T-helper 9 cell (primary cell): ENCODE data around the gene ZNF12.
"Not testable (repeated sequence)": the region's sequence is repeated elsewhere in the genome, so short reads cannot be mapped to it uniquely, and the experiment has no call there.

ENCODE experiments used
- DNase-seq: peaks from one replicate; pipeline ENCODE4 v3.0.0-alpha.2; 2020
- total RNA-seq, 2 donors: gene quantifications; one replicate each; lab custom pipeline; 2026; lab: John Stamatoyannopoulos, UW

ZNF12 gene
- total RNA-seq = 33.5 to 93.5 reads per million in 2 donors

GRCh38 chr7:6706666-6707407 lies at the start of gene ZNF12:
Gene ZNF12 (minus strand): TSS chr7:6706947. CDS start chr7:6705173, 1,774 bp downstream.
- DNase-seq = peak; percentile 90

GRCh38 chr7:6753964-6754363 lies 47.2 kb upstream of the ZNF12 start, which contains the start of gene RSPH10B2:
Gene RSPH10B2 (plus strand): TSS chr7:6754103. CDS start chr7:6757678, 3,575 bp downstream.
- not testable (repeated sequence) for DNase-seq

- not testable (repeated sequence) for DNase-seq
Observed at GRCh38 chr7:6750173-6750572, 43.4 kb upstream of the ZNF12 start.

- DNase-seq = not testable (repeated sequence)
Observed at GRCh38 chr7:6749335-6749734, 42.6 kb upstream of the ZNF12 start.

DNA sequence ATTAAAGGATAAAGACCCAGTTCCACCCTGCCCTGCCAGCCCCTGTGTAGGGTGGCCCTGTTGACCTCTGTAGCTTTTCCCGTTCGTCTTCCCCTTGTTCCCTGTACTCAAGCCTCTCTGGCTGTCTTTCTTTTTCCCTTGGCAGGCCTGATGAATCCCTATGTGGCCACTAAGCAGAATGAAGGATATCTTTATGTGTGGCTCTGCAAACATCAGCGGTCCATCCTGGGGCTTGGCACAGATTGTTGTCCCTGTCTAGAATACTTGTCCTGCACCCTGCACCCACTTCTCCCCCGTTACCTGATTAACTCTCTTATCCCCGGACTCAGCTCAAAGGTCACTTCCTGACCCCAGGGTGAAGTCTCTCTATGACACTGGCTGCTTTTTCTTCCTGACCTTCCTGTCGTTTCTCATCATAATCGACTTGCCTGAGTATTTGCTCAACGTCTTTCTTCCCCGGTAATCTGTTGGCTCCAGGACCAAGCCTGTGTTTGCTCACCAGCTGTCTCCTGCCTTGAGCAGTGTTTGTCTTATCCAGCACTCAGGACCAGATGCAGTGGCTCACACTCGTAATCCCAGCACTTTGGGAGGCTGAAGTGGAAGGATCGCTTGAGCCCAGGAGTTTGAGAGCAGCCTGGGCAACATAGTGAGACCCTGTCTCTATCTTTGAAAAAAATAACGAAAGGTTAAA lies 37.8 kb upstream of the ZNF12 start:
- DNase-seq = not testable (repeated sequence)

GRCh38 chr7:6738415-6738814 lies 31.7 kb upstream of the ZNF12 start:
- DNase-seq = not testable (repeated sequence)

DNA sequence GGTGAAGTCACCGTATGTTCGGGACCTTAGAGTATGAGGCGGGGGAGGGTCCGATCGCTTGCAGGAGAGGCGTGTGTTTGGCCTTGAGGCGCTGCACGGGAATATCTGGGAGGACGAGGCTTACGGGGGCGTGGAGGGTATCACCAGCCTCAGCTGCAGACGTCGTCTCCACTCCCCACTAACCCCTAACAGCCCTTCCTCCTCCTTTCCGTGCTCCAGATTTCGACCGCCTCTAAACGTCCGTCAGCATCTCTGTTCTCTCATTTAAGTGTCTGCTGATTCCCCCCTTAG lies 23.5 kb upstream of the ZNF12 start:
- DNase-seq = no peak

- DNase-seq = peak; percentile 60
Observed at GRCh38 chr7:6729492-6730342, 23.0 kb upstream of the ZNF12 start.

GRCh38 chr7:6728893-6729491 lies 22.2 kb upstream of the ZNF12 start:
- DNase-seq = not testable (repeated sequence)

GRCh38 chr7:6727663-6728062 lies 20.9 kb upstream of the ZNF12 start:
- DNase-seq = no peak

DNA sequence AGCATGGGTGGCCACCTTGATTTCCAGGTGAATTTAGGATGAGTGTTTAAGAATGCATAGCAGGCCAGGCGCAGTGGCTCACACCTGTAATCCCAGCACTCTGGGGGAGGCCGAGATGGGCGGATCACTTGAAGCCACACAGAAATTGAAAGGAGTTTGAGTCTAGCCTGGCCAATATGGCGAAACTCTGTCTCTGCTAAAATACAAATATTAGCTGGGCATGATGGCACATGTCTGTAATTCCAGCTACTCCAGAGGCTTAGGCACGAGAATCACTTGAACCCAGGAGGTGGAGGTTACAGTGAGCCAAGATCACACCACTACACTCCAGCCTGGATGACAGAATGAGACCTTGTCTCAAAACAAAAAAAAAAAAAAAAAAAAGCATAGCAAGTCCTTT lies 19.6 kb upstream of the ZNF12 start:
- DNase-seq = not testable (repeated sequence)

DNA sequence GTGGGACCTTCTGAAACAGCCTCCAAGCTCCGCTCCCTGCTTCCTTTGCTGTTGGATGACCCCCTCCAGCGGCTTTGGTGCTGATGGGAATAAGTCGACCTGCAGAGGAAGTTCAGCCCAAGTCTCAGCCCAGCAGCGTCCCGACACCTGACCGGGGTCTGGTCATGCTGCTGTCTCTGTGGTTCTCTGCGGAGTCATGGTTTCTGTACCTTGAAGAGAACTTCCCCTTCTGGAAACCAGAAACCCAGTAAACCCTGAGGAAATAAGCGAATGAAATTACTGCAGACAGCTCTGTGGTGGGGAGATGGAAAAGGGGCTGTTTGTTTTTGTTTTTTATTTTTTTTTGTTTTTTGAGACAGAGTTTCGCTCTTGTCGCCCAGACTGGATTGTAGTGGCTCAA lies 18.3 kb upstream of the ZNF12 start:
- DNase-seq = no peak

DNA sequence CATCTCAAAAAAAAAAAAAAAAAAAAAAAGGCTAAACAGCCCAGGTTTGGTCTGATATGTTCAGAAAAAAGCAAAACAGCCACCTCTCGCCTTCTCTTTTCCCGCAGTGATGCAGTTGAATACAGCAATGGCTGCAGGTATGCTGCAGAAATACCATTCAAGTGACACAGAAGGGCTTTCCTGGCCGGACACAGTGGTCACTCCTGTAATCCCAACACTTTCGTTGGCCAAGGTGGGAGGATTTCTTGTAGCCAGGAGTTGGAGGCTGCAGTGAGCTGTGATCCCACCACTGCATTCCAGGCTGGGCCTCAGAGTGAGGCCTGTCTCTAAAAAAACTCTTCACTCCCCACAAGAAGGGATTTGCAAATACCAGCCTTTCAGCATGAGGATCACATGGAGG lies 17.6 kb upstream of the ZNF12 start:
- DNase-seq = not testable (repeated sequence)

GRCh38 chr7:6718124-6718523 lies 11.4 kb upstream of the ZNF12 start:
- DNase-seq = no peak

GRCh38 chr7:6715898-6716297 lies 9.2 kb upstream of the ZNF12 start:
- DNase-seq = not testable (repeated sequence)

DNA sequence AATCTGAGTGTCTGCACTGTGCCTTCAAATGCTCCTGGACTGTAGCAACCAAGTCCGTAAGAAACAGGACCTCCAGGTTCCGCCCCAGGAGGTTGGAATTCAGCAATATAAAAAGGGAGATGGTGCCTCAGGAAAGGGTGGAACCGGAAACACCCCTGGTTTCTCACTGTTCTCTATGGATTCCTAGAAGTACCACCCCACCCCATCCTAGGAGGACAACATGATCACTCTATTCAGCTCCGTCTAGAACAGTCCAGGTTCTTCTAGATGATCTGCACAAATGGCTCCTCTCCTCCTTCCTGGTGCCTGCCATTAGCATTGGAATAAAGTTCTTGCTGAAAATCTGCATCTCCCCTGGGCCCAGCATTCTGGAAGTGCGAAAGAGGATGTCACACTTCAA lies 7.6 kb upstream of the ZNF12 start:
- DNase-seq = no peak

GRCh38 chr7:6709808-6710207 lies 3.1 kb upstream of the ZNF12 start:
- DNase-seq = no peak

GRCh38 chr7:6708304-6708703 lies 1.6 kb upstream of the ZNF12 start:
- DNase-seq = no peak

DNA sequence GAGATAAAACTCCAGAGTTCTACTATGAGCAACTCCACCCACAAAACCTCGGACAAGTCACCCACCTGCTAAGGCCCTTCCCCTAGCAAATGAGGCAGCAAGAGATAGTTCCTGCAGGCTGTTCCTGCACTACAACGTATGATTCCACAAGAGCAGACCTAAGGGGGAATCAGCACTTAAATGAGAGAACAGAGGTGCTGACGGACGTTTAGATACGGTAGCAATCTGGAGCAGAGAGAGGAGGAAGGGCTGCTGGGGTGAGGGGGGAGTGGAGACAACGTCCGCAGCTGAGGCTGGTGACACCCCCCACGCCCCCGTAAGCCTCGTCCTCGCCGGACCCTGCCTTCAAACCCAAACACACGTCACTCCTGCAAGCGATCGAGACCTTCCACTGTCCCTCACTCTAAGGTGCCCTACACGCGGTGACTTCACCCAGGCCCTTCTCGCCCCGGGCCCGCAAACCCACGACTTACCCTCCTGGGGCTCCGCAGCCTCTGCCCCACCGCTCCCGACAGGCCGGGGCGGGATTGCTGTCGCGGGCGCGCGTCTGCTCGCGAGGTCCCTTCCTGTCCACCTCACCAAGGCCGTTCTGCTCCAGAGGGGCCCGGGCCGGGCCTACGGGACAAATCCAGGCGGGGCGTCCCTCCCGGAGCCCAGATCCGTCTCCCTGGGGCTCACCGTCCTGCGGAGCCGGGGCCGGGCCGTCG lies 635 bp downstream of the ZNF12 start:
- DNase-seq = peak; percentile 5

DNA sequence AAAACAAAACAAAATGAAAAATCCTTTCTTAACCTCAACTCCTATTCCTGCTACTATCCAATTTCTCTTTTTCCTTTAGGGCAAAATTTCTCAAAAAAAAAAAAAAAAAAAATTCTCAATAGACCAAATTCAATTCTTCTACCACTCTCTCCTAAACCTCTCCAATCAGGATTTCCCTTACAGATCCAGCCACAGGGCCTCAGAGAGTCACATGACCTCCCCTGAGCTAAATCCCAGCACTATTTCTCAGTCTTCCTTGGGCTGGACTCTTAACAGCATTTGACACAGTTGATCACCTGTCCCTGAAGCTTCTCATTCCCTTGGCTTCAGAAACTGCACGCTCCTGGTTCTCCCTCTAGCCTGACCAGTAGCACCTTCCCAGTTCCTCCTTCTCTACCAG lies 4.9 kb downstream of the ZNF12 start:
- DNase-seq = no peak

DNA sequence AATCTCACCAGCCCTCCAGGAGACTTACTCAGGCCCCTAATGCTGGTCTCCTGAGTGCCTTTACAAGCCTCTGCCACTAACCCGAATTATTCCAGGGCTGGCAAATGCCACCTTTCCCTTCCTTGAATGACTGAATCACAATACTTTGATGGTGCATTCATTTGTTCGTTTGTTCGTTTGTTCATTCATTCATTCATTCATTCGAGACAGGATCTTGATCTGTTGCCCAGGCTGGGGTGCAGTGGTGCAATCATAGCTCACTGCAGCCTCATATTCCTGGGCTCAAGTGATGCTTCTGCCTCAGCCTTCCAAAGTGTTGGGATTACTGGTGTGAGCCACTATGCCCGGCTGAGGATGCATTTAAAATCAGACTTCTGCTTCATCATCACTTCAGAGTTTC lies 6.0 kb downstream of the ZNF12 start:
- DNase-seq = no peak

DNA sequence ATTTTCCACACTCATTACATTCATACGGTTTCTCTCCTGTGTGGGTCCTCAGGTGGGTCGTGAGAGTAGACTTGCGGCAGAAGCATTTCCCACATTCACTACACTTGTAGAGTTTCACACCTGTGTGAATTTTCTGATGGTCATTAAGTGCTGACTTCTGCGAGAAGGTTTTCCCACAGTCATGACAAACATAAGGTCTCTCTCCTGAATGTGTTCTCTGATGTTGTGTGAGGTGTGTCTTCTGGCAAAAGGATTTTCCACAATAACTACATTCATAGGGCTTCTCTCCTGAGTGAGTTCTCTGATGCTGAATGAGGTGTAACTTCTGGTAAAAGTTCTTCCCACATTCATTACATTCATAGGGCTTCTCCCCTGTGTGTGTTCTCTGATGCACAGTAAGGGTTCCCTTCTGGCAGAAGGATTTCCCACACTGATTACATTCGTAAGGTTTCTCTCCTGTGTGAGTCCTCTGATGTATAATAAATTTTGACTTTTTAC lies 15.1 kb downstream of the ZNF12 start:
- no peak for DNase-seq
